Endothelial cell of umbilical vein (primary cell): ENCODE results near the gene CILP2. TPM values are rescaled to one million over a fixed set of nuclear protein-coding genes. Genes with fewer than 3 reads are reported as not detected.

ENCODE experiments used
- BruUV-seq: library from RNA; stranded (reverse); fragments of 400-500 nt; replicated peaks from 2 replicates; lab custom pipeline; 2021; lab: Mats Ljungman, UMichigan
- CTCF ChIA-PET: fragments of 300-600, 350-600 bp; sonication (Branson Sonifier 250); formaldehyde crosslinking; loops from one replicate; lab custom pipeline; 2021; ENCODE audit warnings: antibody characterized with exemption, inconsistent platforms; lab: Charles Lee
- POLR2A ChIA-PET: fragments of 300-600, 350-600 bp; sonication (Branson Sonifier 250); formaldehyde crosslinking; loops from one replicate; lab custom pipeline; 2021; ENCODE audit warnings: antibody characterized with exemption, inconsistent platforms; lab: Charles Lee
- DNase-seq: peaks from one replicate; pipeline ENCODE4 v3.0.0-alpha.2; 2011; ENCODE audit warnings: low read depth, low spot score
- FAIRE-seq: peaks from 2 replicates; lab custom pipeline; 2011; peaks lifted over from hg19 to GRCh38; lab: Jason Lieb, UNC
- H2AFZ ChIP-seq: 2 replicates; pipeline ENCODE4 v1.6.0; 2012; ENCODE audit warnings: low read depth, low read length, control low read depth, inconsistent platforms
- H3K27ac ChIP-seq: 2 replicates; pipeline ENCODE4 v1.5.1; 2011; ENCODE audit warnings: low read depth, mild to moderate bottlenecking, control low read depth, low read length, moderate library complexity; ENCODE audit not compliant: insufficient read depth
- H3K27me3 ChIP-seq, 2 experiments: 2 replicates each; pipeline versions ENCODE4 v1.6.0 to v1.6.1; 2011; ENCODE audit warnings: low read length in 2 of 2, mixed read lengths in 1 of 2; ENCODE audit not compliant: control insufficient read depth in 2 of 2, insufficient read depth in 2 of 2
- H3K36me3 ChIP-seq, 2 experiments: 2 replicates in 1 of 2; 3 replicates in 1 of 2; pipeline ENCODE4 v1.5.1; 2011; ENCODE audit warnings: low read length in 2 of 2, mild to moderate bottlenecking in 1 of 2, moderate library complexity in 1 of 2; ENCODE audit not compliant: control insufficient read depth in 2 of 2, insufficient read depth in 2 of 2; ENCODE audit errors: extremely low read depth in 1 of 2
- H3K4me1 ChIP-seq: 3 replicates; pipeline ENCODE4 v1.5.1; 2011; ENCODE audit warnings: mild to moderate bottlenecking, low read length; ENCODE audit not compliant: control insufficient read depth, insufficient read depth; ENCODE audit errors: extremely low read depth
- H3K4me2 ChIP-seq: 2 replicates; pipeline ENCODE4 v1.6.1; 2011; ENCODE audit warnings: low read length, control low read depth, mixed read lengths; ENCODE audit not compliant: insufficient read depth
- H3K4me3 ChIP-seq, 3 experiments: fragments of 200-600 bp in 1 of 3; sonication (generic), shearing (Covaris generic) in 1 of 3; replicated peaks in 1 of 3; 2 replicates each; pipeline ENCODE4 v1.5.1; 2011 to 2016; ENCODE audit warnings: control low read depth in 3 of 3, low read length in 3 of 3, mild to moderate bottlenecking in 2 of 3, inconsistent platforms in 1 of 3, low read depth in 1 of 3, moderate library complexity in 1 of 3; ENCODE audit not compliant: insufficient read depth in 1 of 3
- H3K79me2 ChIP-seq: 2 replicates; pipeline ENCODE4 v1.6.0; 2012; ENCODE audit warnings: low read length, inconsistent platforms; ENCODE audit not compliant: control insufficient read depth, insufficient read depth
- H3K9ac ChIP-seq: replicated peaks from 2 replicates; pipeline ENCODE3; 2011; ENCODE audit warnings: low read length, control low read depth; ENCODE audit not compliant: insufficient read depth; ENCODE audit errors: extremely low read depth
- H3K9me1 ChIP-seq: replicated peaks from 3 replicates; pipeline ENCODE4 v1.6.0; 2011; ENCODE audit warnings: mild to moderate bottlenecking, low read length; ENCODE audit not compliant: control insufficient read depth, insufficient read depth; ENCODE audit errors: extremely low read depth
- H3K9me3 ChIP-seq: replicated peaks from 2 replicates; pipeline ENCODE4 v1.5.1; 2012; ENCODE audit warnings: low read length, inconsistent platforms; ENCODE audit not compliant: control insufficient read depth, insufficient read depth
- H4K20me1 ChIP-seq: replicated peaks from 2 replicates; pipeline ENCODE3; 2011; ENCODE audit warnings: mild to moderate bottlenecking, low read length; ENCODE audit not compliant: control insufficient read depth, insufficient read depth; ENCODE audit errors: extremely low read depth
- CTCF ChIP-seq, 2 donors: IDR thresholded peaks; 1 replicate in 1 of 2; 2 replicates in 1 of 2; pipeline ENCODE4 v1.5.1; 2011; ENCODE audit warnings: low read length in 2 of 2, mild to moderate bottlenecking in 2 of 2, moderate library complexity in 2 of 2, control low read depth in 1 of 2, inconsistent platforms in 1 of 2, low read depth in 1 of 2; ENCODE audit not compliant: insufficient read depth in 1 of 2; ENCODE audit errors: extremely low read depth in 1 of 2
- EZH2 ChIP-seq: IDR thresholded peaks from 2 replicates; pipeline ENCODE4 v1.6.1; 2012; ENCODE audit warnings: borderline replicate concordance, low read depth, mild to moderate bottlenecking, moderate library complexity, low read length, inconsistent platforms; ENCODE audit not compliant: severe bottlenecking
- GATA2 ChIP-seq: IDR thresholded peaks from 2 replicates; pipeline ENCODE4 v1.7.0; 2011; ENCODE audit warnings: low read depth, mild to moderate bottlenecking, moderate library complexity, mixed read lengths, low read length; ENCODE audit not compliant: insufficient read length, insufficient read depth
- JUN ChIP-seq: IDR thresholded peaks from 2 replicates; pipeline ENCODE4 v1.6.1; 2011; ENCODE audit warnings: borderline replicate concordance, low read depth; ENCODE audit not compliant: insufficient read length, insufficient read depth
- MAX ChIP-seq: IDR thresholded peaks from 2 replicates; pipeline ENCODE4 v1.6.1; 2011; ENCODE audit not compliant: insufficient read depth, insufficient read length
- MYC ChIP-seq: IDR thresholded peaks from one replicate; pipeline ENCODE4 v1.6.1; 2011; ENCODE audit warnings: mild to moderate bottlenecking, low read depth, low read length
- POLR2A ChIP-seq: IDR thresholded peaks from 2 replicates; pipeline ENCODE4 v1.6.1; 2012; ENCODE audit warnings: low read depth, mild to moderate bottlenecking, control low read depth, low read length
- POLR2AphosphoS5 ChIP-seq: IDR thresholded peaks from 2 replicates; pipeline ENCODE4 v1.6.1; 2012; ENCODE audit warnings: low read depth, mild to moderate bottlenecking, control low read depth, low read length, moderate library complexity; ENCODE audit not compliant: insufficient read depth
- dilution Hi-C: fragments of 300-500 bp; cut with MboI; formaldehyde crosslinking; loops from one replicate; pipeline ENCODE4 v1.15.0; 2019; ENCODE audit warnings: low sequenced_read_pairs; ENCODE audit not compliant: extremely low pct_ligation_motif_present
- intact Hi-C: fragments of 100-400 bp; cut with micrococcal nuclease; formaldehyde crosslinking; loops from one replicate; pipeline ENCODE4 v1.10.0; 2022
- polyA plus RNA-seq, 4 experiments: library from polyadenylated mRNA; depleted of rRNA in 3 of 4; stranded (reverse) in 3 of 4; unstranded in 1 of 4; fragments of >200 nt; gene quantifications; 2 replicates each; pipeline versions ENCODE4 v1.2.1 to v1.2.3, GENCODE V29; 2011 to 2012; ENCODE audit warnings: missing spikeins in 1 of 4
- total RNA-seq: library from RNA; stranded (reverse); gene quantifications from 2 replicates; pipeline ENCODE4 v1.2.3, GENCODE V29; 2021

Gene CILP2
- total and polyA plus RNA-seq, 2 donors (not counting 3 experiments of a cell fraction or from before 2014, with no cell fraction given), result 0.01 TPM; not detected in 1

GRCh38 chr19:19549804-19550464 is 11.9 kb downstream of the CILP2 start:
- dilution Hi-C loops, result no loop called here
- POLR2A ChIA-PET, result no interaction called here
- no peaks in the 10 kb centered on the region for H3K9me1 ChIP-seq
- no peak overlapping the region for H3K9ac ChIP-seq
- H3K4me3 ChIP-seq, result no peak overlapping the region
- H3K36me3 ChIP-seq, result no peaks in the 10 kb centered on the region
- H3K79me2 ChIP-seq, result no peaks in the 10 kb centered on the region
- intact Hi-C loops, result loop anchor here (5.0 kb wide), 1 partner anchor 92 kb away; the partner anchor contains the start of gene GMIP
- DNase-seq, result no peak
- H3K4me2 ChIP-seq, result no peak overlapping the region
- BruUV-seq, result no TSS peak
- no peaks in the 10 kb centered on the region for H3K27me3 ChIP-seq
- no peak for TF ChIP-seq GATA2
- TF ChIP-seq JUN, result no peak
- no peak for TF ChIP-seq EZH2
- no peak for TF ChIP-seq CTCF (IDR thresholded peaks at IDR 0.05; ENCODE audit: extremely low read depth in 1 of 2, insufficient read depth in 1 of 2, low read depth in 1 of 2, low read length in 2 of 2)
- TF ChIP-seq POLR2AphosphoS5, result no peak
- no peak for TF ChIP-seq POLR2A
- TF ChIP-seq MAX, result no peak
- TF ChIP-seq MYC, result no peak
- CTCF ChIA-PET, result no interaction called here
- H3K9me3 ChIP-seq, result no peaks in the 10 kb centered on the region
- H3K4me1 ChIP-seq, result no peaks in the 10 kb centered on the region
- H4K20me1 ChIP-seq, result no peaks in the 10 kb centered on the region
- FAIRE-seq, result no peak
- H2AFZ ChIP-seq, result no peak overlapping the region
- no peak overlapping the region for H3K27ac ChIP-seq
